Measurements from ENCODE around the gene HACD3.
"Not testable (repeated sequence)": the region's sequence is repeated elsewhere in the genome, so short reads cannot be mapped to it uniquely, and the experiment has no call there.

HACD3 gene

DNA sequence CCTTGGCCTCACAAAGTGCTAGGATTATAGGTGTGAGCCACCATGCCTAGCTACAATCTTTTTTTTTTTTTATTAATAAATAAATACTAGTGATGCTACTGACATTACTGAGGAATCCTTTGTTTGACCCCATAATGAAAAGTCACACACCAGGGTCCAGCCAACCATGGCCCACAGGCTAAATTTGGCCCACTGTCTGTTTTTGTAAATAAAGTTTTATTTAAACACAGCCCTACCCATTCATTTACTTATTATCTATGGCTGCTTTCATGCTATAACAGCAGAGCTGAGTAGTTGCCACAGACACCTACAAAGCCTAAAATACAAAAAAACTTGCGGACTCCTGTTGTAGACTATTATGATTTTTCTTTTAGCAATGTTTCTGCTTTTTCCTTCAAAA lies 73.3 kb downstream of the HACD3 start:
- DNase-seq = no peak

- peak; percentile 99 for DNase-seq
Measured at GRCh38 chr15:65610871-65611718, 80.8 kb downstream of the HACD3 start, which contains the start of gene INTS14. Gene INTS14 (minus strand): TSS chr15:65611131. CDS start chr15:65607380, 3,751 bp downstream.

DNA sequence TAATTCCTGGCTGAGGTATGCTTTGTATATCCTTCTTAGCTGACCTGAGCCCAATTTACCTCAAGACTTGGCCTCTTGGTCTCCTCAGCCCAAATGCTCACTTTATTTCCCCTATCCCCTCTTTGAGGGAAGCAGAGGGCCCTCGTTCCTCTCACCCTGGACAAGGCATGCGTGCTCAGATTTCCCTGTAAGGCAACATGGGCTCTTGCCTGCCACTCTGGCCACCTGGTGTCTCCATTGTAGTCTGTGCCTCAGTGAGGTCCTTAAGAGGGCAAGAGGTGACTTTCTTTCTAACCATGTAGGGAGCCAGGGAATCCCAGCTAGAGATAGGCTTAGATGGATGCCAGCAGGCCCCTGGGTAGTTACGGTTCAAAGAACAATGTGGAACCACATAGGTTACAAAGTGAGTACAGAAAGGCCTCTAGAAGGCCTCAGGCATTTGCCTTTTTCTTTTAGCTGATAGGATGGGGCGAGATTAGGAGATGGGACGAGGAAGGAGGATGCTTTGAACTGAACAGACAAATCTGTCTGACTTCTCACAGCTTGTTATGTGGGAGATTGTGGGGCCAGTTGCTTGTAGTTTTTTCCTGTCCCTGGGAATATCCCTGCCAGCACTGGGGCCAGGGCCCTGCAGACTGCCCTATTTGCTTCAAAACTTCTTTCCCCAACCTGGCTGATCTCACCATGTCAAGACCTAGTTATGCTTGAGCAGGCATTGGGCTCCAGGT lies 81.8 kb downstream of the HACD3 start:
- DNase-seq = no peak

- DNase-seq = no peak
Measured at GRCh38 chr15:65612616-65612946, 82.3 kb downstream of the HACD3 start.

DNA sequence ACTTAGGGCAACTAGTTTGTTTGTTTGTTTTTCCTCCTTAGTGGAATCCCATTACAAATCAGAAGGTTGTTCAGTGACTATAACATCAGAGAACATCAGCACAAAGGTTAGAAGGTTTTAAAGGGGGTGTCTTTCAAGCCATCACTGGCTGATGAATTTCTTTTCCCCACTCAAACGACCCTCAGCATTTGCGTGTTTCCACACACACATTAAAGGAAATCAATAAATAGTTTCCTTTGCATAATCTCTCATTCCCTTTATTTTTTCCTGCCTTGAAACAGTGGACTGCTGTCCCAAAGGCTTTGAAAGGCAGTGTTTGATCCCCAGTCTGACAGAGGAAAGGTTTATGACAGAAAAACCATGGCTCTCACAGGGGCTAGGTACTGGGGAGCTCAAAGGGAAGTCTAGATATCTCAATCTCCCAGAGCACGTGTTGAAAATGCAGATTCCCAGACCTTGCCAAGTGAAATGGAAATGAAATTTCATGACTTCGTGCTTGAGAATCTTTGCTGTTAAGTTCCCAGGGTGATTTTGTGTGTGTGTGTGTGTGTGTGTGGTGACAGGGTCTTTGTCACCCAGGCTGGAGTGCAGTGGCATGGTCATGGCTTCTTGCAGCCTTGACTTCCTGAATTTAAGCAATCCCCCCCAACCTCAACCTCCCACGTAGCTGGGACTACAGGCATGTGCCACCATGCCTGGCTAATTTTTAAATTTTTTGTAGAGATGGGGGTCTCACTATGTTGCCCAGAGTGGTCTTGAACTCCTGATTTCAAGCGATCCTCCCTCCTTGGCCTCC lies 82.9 kb downstream of the HACD3 start:
- no peak for DNase-seq

DNA sequence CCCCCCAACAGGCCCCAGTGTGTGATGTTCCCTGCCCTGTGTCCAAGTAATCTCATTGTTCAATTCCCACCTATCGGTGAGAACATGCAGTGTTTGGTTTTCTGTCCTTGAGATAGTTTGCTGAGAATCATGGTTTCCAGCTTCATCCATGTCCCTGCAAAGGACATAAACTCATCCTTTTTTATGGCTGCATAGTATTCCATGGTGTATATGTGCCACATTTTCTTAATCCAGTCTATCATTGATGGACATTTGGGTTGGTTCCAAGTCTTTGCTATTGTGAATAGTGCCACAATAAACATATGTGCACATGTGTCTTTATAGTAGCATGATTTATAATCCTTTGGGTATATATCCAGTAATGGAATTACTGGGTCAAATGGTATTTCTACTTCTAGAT lies 85.6 kb downstream of the HACD3 start:
- DNase-seq = not testable (repeated sequence)

DNA sequence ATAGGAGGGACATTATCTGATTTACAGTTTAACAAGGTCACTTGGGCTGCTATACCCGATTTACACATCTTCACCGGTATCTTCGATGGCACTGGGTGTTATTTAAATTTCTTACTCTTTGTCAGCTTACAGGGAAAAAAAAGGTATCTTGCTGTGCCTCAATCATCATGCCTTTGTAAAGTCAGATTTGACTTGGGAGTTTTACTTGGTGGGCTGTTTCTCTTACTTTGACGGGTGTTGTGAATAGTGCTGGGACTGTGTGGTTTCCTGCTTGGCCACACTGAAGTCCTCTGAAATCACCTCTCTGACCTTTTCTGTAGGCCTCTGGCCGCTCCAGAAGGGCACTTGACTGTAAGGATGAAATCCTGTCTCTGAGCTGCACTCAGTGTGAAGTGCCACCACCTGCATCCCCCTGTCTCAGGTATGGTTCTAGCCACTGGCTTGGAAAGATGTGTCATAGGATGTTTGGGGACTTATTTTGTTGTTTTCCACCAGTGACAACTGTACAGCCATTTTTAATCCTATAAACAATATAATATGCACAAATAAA lies 88.4 kb downstream of the HACD3 start:
- no peak for DNase-seq

DNA sequence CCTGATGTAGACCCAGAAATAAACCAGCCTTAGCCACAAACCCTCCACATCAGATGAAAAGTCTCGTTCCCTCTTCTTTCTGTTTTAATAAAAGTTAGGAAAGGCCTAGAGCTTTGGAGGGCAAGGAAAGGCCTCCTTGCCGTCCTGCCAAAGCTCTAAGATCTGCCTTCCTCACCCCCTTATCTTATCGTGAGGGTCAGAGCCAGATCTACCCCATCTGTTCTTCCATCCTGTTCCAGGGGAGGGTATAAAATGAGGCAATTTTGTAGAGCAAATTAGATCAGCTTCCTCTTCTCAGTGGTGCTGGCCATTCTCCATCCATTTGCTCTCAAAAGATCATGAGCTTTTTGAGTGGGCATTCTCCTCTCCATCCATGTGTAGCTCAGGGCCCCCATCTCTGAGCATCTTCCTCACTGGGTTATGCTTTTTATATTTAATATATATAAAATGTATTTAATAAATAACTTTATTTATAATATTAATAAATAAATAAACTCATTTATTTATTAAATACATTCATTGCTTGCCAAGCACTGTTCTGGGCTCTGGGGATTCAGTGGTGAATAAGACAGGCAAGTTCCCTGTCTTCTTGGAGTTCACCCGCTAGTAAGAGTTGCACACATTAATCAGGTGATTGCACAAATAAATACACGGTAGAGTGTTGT lies 89.5 kb downstream of the HACD3 start:
- no peak for DNase-seq

GRCh38 chr15:65620833-65621232 lies 90.6 kb downstream of the HACD3 start:
- DNase-seq = no peak

DNA sequence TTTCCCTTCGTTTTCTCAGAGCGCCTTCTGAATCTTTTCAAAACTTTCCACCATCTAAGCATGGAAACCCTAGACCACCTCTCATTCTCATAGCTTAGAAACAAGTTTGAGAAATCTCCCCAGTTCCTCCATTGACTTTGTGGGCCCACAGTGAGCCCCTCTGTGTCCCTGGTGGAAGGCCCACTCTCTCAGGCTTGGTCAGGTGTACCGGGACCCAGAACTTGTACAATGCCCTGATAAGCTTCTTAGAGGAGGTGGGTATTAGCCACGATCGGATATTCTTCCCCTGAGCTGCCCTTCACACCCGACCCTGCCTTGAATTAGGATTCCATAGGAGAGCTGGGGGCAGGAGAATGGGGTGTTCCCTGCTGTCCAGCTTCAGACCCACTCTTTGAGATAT lies 91.4 kb downstream of the HACD3 start, which contains the start of gene SLC24A1:
Gene SLC24A1, plus strand, starts transcription at position 301 of the 400 bp plus-strand sequence. CDS start 2,143 bp downstream, outside the sequence.
- no peak for DNase-seq

GRCh38 chr15:65623103-65623502 lies 92.8 kb downstream of the HACD3 start:
- no peak for DNase-seq

- no peak for DNase-seq
Measured at GRCh38 chr15:65626856-65627255, 96.6 kb downstream of the HACD3 start.

All from NCI-H1105 (cell line).